GM19035 (cell line): ENCODE measurements around the gene ELK3.

Experiments used
- ATAC-seq: cut with Tn5 transposase; IDR thresholded peaks from one replicate; pipeline ENCODE4 v1.9.1; 2021; ENCODE audit not compliant: unreplicated experiment

ELK3 gene

DNA sequence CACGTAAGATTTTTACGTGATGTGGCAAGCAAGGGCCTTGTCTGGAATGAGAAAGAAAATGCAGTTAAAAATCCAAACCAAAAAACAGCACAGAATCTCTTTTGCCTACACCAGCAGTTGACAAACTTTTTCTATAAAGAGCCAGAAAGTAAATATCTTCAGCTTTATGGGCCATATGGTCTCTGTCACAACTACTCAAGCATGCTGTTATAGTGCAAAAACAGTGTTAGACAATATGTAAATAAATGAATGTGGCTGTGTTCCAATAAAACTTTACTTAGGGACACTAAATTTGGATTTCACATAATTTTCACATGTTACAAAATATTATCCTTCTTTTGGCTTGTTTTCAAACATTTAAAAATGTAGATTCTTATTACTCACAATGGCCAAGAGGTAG is 6.2 kb upstream of the ELK3 start:
- no peak for ATAC-seq

DNA sequence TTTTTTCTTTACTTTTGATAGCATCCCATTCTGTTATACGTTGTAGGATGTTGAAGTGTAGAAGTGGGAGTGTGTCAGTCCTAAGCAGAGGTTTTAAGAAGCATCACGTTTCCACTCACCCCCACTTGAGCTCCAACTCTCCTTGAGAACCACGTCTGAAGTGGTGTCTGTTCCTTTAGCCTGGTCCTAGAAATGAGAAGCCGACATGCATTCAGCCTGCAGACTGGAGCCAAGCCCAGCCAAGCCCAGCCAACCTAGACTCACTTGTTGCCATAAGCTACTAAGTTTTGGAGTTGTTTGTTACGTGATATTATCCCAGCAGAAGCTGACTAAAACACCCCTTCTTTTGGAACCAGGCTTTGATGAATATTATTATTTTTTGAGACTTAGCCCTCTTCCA is 4.4 kb upstream of the ELK3 start:
- ATAC-seq, result no peak

DNA sequence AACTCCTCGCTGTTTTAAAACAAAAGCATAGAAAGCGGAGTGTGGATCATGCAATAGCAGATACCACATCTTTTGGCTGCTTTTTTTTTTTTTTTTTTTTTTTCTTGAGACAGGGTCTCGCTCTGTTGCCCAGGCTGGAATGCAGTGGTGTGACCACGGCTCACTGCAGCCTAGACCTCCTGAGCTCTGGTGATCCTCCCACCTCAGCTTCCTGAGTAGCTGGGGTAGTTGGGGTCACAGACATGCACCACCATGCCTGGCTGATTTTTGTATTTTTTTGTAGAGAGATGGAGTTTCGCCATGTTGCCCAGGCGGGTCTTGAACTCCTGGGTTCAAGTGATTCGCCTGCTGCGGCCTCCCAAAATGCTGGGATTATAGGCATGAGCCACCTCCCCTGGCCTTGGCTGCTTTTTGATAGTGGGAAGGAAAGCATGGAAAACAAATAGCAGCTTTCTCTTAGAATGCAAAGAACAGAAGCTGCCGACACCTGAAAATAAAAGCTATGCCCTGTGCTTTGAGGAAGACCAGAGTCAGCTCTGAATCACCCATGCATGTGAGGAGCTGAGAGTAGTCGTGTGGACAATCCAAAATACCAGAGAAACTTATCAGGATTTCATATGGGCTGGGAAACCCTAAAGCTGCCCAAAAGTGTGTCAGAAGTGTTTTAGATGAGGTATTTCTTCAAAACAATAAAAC is 3.6 kb upstream of the ELK3 start:
- no peak for ATAC-seq

DNA sequence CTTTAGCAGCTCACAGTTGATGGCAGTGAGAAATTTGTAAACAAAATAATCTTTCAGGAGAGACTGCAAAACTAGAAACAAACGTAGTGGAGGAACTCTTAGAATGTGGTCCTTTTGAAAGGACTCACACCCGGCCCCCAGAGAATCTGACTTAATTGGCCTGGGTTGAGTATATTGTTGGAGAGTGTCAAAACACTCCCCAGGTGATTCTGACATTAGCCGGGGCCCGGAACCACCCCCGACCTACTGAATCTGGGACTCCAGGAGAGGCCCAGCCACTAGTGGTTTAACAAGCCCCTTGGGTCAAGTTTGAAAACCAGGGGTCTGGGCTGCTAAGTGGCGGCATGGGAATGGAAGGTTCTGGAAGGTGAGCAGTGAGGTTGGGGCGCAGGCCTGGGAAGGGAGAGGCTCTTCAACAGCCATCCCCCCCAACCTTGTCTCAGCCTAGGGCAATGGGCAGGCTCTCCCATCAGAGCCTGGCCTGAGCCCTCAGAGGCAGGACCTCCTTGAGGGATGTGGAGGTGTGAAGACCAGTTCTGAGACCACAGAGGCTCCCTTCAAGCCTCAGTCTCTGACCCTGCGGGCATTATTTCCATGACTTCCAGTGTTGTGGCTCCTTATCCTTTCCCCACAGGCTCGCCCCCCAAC is 1.1 kb upstream of the ELK3 start:
- ATAC-seq, result no peak

DNA sequence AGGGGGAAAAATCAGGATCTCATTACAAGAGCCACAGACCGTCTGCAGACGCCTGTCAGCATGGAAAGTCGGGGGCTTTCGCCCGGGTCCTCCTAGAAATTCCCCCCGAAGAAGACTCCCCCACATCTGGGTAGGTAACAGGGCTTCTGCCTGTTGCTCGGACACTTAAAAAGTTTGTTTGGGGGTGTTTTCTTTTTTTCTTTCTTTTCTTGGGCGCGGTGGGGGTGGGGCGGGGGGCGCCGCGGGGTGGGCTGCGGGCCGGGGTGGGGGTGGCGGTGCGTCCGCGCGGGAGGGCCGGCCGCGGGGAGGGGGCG is 358 bp downstream of the ELK3 start:
- peak; percentile 9 for ATAC-seq

DNA sequence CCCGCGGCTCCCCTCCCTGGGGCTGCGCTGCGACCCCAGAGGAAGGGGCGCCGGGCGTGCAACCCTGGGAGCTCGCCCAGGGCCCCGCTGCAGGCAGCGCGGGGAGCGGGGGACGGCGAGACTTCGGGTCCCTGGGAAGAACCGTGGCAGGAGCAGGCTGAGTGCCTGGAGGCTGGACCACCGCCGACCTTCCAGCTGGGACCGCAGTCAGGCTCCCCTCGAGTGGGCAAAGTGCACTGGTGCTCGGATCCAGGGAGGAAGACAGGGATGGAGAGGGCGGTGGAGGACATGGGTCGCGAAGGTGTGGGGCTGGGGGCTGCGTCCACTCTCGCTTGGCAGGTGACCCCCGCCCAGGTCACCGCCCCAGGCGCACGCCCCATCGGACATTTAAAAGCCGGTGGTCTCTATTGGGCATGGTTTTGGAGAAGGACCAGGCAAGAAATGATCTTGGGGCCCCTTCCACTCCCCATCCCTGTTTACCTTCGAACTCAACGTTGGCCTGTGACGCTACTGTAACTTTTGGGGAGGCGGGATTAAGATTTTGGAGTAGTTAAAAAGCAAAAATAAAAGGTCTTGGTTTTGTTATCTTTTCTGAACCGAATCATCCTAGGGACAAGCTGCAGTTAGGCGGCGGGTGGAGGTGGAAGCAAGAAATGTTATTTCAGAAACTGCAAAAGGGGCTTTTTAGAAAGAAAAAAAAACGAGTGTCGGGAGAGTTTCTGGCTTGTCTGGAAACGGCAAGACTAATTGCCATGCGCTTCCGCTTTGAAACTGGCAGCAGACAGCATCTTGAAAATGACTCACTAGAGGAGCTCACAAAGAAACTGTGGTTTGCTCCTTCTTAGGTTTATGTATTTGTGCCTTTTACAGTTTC is 1.0 kb downstream of the ELK3 start:
- peak; percentile 64 for ATAC-seq

DNA sequence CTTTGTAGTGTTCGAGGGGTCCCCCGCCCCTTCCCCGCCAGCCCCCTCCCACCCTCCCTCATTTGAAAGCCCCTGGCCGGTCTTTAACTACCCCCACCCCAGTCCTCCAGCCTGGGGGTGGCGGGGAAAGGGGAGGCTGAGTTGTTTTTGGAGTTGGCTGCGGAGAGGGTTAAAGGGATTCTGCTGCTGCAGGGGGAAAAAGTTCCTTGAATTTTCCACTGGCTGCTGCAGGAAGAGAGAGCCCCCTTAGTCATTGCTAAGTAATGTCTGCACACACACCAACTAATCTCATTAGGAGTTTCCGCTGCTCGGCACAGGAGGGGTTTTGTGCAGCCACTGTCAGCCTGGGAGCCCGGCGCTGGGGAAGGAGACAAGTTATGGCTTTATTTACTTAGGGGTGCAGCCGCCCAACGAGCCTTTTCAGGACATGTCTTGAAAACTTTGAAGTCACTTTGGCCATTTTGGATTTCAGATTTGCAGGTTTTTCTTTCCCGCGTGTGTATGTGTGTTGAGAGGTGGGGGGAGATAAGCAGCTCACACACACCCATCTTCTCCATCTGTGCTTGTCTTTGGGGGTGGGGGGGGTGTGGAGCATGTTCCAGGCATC is 1.8 kb downstream of the ELK3 start:
- ATAC-seq, result no peak

DNA sequence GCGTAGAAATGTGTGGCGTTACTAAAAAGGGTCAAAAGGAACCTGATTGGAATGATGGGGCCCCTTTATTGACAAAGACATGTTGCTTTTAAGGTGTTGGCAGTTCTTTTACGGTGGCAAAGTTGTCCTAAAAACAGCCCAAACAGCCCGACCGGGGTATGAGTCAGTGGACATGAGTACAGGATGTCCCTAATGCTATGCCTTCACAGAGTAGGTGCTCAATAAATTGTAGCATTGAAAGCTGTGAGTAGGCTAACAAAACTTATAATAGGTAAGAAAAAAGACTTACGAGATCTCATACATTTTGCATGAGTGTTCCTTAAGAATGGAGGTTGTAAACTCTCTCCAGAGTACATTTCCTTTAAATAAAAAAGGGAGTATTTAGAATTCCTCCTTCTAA is 2.6 kb downstream of the ELK3 start:
- ATAC-seq, result no peak

DNA sequence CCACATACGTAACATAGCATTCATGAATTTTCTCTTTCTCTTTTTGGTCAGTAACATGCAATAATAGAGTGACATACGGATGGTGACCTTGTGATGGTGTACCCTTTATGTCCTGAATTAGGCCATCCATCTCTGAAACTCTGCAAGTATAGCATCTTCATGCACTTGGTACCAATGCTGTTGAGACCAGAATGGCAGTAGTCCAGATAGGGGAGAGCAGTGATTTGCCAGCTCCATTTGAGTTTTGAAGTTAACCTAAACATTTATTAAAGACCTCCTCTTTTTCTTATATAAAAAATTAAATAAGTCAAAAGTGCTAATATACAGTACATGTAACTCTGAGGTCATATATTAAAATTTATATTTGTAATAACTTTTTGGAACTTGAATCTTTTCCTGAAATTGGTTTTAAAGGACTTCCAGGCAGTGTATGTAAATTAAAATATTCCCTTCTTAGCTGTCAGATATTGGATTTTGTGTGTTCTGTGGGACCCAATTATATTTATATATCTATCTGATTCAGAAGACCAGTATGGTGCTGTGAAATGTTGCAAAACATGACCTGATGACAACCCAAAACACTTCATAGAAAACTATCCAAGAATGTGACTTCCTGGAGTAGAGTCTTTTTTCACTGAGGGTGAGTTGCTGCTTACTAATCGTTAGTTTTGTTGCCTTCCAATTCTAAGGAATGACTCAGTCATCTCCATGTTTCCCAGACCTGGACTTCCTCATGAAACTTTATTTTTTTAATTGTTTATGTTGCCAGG is 3.5 kb downstream of the ELK3 start:
- ATAC-seq, result no peak

DNA sequence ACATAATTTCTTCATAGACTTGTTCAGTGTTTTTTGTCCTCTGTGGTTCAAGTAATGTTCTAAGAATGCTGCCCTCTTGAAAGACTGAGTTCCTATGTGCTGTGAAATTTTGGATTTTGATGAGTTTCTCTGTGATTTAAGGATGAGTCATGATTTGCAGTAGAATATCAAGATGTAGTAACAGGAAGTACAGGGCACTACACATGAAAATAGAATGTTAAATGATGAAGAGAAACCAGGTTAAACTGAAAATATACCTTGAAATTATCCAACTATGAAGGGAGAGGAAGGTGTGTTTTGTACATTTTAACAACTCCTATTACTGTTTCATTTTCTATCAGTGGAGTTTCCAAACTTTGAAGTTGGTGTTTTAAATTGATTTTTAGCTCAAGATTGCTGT is 4.8 kb downstream of the ELK3 start:
- ATAC-seq, result no peak

DNA sequence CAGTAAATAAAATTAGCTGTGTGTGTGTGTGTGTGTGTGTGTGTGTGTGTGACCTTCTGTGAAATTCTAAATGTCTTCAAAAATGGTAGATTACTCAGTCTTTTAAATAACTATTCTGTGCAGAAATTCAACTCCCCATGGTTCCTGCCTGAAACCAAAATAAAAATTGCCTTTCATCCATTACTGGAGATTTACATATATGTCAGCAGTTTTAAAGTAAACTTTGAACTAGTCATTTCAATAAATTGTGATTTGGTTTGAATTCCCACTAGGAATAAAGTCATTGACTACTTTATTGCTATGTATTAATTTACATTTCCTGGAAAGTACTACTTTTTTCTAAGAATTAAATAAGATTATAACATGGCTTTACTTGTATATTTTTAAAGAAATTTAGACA is 5.3 kb downstream of the ELK3 start:
- ATAC-seq, result no peak

DNA sequence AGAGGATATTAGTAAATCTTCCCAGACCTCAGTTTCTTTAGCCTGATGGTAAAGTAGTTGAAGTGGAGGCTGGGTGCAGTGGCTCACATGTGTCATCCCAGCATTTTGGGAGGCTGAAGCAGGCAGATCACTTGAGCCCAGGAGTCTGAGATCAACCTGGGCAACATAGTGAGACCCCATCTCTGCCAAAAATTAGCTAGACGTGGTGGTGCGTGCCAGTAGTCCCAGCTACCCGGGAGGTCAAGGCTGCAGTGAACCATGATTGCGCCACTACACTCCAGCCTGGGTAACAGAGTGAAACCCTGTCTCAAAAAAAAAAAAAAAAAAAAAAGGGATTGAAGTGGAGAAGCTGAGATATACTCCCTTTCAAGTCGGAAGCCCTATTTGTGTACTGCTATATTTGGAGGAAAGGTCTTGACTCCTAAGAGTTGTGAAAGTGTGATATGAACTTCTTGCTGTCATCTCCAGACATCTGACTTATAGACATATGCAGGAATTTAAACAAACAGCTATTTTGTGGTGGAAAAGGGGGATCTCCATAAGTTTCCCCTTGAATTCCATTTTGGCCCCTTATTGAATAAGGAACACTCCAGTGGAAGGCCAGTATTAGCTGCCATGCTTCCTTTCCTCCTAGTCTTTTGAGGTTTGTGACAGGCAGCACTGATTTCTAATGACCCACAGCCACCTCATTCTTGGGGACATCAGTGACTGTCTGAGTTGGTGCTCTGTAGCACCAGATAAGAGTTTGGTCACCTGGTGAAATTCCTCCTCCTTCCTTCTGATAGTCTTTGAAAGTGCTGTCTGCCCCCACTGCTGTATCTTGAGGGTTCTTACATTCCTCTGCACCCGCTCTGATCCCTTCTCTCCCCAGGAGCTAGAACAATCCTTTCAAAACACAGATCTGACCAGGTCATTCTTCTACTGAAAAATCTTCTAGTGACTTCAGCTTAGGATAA is 7.4 kb downstream of the ELK3 start:
- ATAC-seq, result no peak

DNA sequence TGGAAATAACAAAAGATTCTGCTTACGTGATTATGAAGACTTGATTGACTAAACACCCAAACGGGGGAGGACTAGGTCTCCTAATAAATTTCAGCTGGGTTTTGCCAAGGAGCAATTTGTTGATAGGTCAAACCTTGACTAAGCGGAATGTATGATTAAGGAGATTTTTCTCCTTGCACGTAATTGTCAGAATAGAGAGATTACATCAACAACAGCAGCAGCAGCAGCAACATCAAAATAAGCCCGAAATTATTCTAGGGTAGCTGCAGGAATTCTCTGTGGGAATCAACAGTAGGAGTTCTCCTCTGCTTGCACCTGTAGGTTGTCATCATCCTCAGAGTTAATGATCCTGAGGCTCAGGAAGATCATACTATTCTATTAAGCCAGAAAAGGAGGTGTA is 10.2 kb downstream of the ELK3 start:
- ATAC-seq, result no peak

DNA sequence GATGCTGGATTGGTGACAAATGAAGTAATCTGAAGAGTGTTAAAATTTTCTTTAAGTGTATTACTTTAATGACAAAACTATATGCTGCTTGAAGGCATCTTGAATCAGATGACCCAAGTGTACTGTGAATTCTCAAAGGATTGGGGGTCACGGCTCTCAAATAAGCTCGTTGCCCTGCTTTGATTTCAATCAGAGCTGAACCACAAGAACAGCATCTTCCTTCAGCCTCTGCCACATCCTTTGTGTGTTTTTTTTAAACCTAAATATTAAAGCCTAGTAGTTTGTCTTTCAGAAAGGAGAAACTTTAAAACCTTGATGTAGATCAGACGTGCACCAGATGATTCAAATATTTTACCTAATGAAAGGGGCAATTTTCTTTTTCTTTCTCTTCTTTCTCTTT is 11.7 kb downstream of the ELK3 start:
- no peak for ATAC-seq

DNA sequence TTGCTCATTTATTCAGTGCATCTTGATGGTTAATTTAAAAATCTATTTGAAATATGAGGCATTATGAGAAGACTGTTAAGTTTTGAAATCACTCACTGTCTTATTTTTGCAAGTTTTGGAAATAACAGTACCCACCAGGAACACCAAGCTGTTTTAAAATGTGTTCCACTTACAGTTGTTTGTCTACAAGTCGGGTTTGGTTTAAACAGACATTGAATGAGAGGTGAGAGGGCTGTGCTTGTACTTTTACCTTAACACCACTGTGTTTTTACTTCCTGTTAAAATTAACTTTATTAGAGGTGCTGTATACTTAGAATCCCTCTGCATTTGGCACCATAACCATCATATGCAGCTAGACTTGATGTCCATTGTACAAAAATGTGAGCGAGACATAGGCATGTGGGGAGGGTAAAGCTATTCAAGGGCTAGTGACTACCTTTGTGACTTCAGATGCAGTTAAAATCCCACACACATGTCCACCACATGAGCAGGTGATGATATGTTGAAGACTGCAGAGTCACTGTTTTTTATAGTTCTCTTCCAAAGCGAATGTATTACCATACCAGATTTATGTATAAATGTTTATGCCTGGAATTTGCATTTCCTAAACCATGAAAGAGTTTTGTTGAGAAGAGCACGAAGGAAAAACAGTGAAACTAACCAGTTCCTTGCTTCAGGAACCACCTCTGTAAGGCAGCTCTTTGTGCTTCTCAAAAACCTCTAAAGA is 12.9 kb downstream of the ELK3 start:
- ATAC-seq, result no peak

DNA sequence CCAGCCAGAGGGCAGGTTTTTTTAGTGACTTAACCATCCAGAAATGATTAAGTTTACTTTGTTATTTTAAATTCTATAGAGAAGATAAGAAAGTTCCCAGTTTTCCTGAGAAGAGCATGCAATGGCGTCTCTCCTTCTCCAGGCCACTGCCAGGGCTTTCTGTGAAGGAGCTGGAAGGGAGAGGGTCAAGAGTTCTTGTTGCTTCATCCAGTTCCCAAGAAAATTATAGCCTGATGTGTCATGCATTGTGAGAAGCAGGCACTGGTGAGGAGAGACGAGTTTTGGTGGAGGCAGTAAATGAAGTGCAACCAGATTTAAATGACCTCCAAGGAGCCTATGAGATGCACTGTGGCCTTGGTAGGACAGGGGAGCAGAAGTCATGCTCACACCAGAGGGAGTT is 14.2 kb downstream of the ELK3 start:
- ATAC-seq, result no peak

DNA sequence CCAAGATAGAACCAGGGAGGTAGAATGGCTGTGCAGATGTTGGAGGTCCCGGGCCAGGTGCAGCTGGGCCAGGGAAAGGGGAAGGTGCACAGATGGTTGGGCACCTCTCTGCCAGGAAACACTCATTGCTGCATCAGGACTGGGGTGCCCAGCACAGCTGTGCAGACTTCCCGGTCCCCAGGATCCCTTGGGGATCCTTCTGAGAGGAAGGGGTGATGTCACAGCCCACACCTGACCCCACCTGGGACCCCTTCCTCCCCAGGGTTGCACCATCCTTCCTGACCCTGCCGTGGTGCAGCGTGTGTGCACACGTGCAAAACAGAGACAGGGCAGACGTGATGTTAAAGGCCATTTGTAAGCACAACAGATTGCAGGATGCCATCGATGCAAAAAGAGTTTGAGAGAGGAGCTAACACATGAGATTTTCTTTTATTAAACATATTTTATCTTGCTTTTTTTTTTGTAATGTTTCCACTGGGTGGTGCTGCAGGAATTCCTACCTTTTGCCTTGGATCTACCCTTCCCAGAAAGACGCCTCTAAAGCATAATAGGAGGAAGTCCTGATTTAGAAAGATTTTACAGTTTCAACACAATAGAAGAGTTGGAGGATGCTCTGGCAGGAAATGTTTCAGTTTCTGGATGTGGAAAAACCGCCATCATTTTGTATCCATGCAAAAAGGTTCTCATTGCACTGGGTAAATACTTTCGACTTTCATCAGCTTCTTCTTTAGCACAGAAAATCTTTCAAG is 14.8 kb downstream of the ELK3 start:
- ATAC-seq, result no peak

DNA sequence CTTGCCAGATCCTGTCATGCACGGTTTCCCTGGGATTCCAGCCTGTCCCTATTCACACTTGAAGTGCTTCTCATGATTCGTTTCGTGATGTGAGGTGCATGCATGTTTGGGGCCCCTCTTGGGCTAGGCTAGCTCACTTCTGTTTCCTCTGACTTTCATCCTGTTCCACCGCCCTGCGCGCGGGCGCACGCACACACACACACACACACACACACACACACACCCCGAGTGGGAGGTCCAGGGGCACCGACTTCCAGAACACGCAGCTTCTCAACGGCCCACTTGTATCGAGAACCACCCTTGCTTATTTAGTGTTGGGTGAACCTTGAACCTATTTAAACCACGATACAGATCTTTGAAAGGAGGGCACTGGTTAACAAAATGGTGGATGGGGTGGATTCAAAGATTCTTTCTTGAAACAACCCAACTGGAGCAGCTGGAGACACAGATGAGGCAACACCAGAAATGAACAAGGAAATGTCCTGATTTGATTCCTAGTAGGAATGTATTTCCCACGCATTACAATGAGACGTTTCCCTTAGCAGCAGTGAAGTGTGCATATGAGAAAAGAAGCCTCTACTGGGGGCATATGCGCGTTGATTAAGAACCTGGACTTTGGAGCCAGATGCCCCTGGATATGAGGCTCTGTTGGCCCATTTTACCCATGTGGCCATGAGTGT is 16.3 kb downstream of the ELK3 start:
- ATAC-seq, result no peak
